SK-N-SH treated with all-trans-retinoic acid at 6 μM for 48 hours (cell line): Measurements from ENCODE around the gene RAD51B.

Experiments used
- ATAC-seq: fragments of 200-7000 bp; cut with Tn5 transposase; 3 replicates; pipeline ENCODE4 v1.9.1; 2020; ENCODE audit warnings: mild to moderate bottlenecking, moderate library complexity
- ARNTL ChIP-seq: fragments of 450-650 bp; formaldehyde crosslinking; IDR thresholded peaks from 2 replicates; pipeline ENCODE4 v1.5.0; 2020; ENCODE audit warnings: low read depth, mild to moderate bottlenecking, moderate library complexity, borderline replicate concordance
- BACH2 ChIP-seq: fragments of 250-450 bp; sonication (Bioruptor Pico); IDR thresholded peaks from 2 replicates; pipeline ENCODE4 v1.9.0; 2021; ENCODE audit warnings: mild to moderate bottlenecking, borderline replicate concordance
- CREB5 ChIP-seq: fragments of 250-450 bp; sonication (Bioruptor Pico); IDR thresholded peaks from 2 replicates; pipeline ENCODE4 v1.5.1; 2020; ENCODE audit warnings: low read depth, mild to moderate bottlenecking, moderate library complexity
- CSRNP3 ChIP-seq: fragments of 250-450 bp; sonication (Bioruptor Pico); IDR thresholded peaks from 2 replicates; pipeline ENCODE4 v1.5.1; 2021; ENCODE audit warnings: mild to moderate bottlenecking, moderate library complexity
- GLIS3 ChIP-seq: fragments of 250-450 bp; sonication (Bioruptor Pico); IDR thresholded peaks from 2 replicates; pipeline ENCODE4 v1.5.0; 2020; ENCODE audit warnings: mild to moderate bottlenecking, moderate library complexity
- ISL1 ChIP-seq: fragments of 250-450 bp; sonication (Bioruptor Pico); IDR thresholded peaks from 2 replicates; pipeline ENCODE4 v2.1.2; 2022; ENCODE audit warnings: mild to moderate bottlenecking, moderate library complexity
- OSR1 ChIP-seq: fragments of 250-450 bp; sonication (Bioruptor Pico); IDR thresholded peaks from 2 replicates; pipeline ENCODE4 v1.8.0; 2022; ENCODE audit warnings: moderate library complexity, mild to moderate bottlenecking, inconsistent platforms
- POU6F1 ChIP-seq: fragments of 250-450 bp; sonication (Bioruptor Pico); IDR thresholded peaks from 2 replicates; pipeline ENCODE4 v1.8.0; 2021; ENCODE audit warnings: low read depth, mild to moderate bottlenecking, moderate library complexity, borderline replicate concordance
- PPARA ChIP-seq: fragments of 250-450 bp; sonication (Bioruptor Pico); IDR thresholded peaks from 2 replicates; pipeline ENCODE4 v1.5.0; 2020; ENCODE audit warnings: mild to moderate bottlenecking, borderline replicate concordance
- RARB ChIP-seq: fragments of 250-450 bp; sonication (Bioruptor Pico); IDR thresholded peaks from 2 replicates; pipeline ENCODE4 v1.8.0; 2021; ENCODE audit warnings: mild to moderate bottlenecking, moderate library complexity
- SNAI2 ChIP-seq: fragments of 250-450 bp; sonication (Bioruptor Pico); IDR thresholded peaks from 2 replicates; pipeline ENCODE4 v1.5.0; 2020; ENCODE audit warnings: mild to moderate bottlenecking, moderate library complexity
- TCF4 ChIP-seq: fragments of 250-450 bp; sonication (Bioruptor Pico); IDR thresholded peaks from 2 replicates; pipeline ENCODE4 v1.8.0; 2021; ENCODE audit warnings: mild to moderate bottlenecking, moderate library complexity, borderline replicate concordance
- TOX ChIP-seq: fragments of 250-450 bp; sonication (Bioruptor Pico); IDR thresholded peaks from 2 replicates; pipeline ENCODE4 v1.8.0; 2021; ENCODE audit warnings: mild to moderate bottlenecking, moderate library complexity, borderline replicate concordance
- TSHZ2 ChIP-seq: fragments of 250-450 bp; sonication (Bioruptor Pico); IDR thresholded peaks from 2 replicates; pipeline ENCODE4 v1.5.0; 2020; ENCODE audit warnings: mild to moderate bottlenecking, moderate library complexity
- ZC3H10 ChIP-seq: fragments of 250-450 bp; sonication (Bioruptor Pico); IDR thresholded peaks from 2 replicates; pipeline ENCODE4 v1.5.1; 2021; ENCODE audit warnings: mild to moderate bottlenecking, moderate library complexity
- ZFP3 ChIP-seq: fragments of 250-450 bp; sonication (Bioruptor Pico); IDR thresholded peaks from 2 replicates; pipeline ENCODE4 v1.5.0; 2020; ENCODE audit warnings: mild to moderate bottlenecking, moderate library complexity
- ZFP30 ChIP-seq: fragments of 450-650 bp; formaldehyde crosslinking; IDR thresholded peaks from 2 replicates; pipeline ENCODE4 v1.5.0; 2022; ENCODE audit warnings: mild to moderate bottlenecking, moderate library complexity
- ZNF565 ChIP-seq: fragments of 450-650 bp; formaldehyde crosslinking; conservative IDR thresholded peaks from 2 replicates; pipeline ENCODE4 v1.5.0; 2020; ENCODE audit warnings: low read depth, mild to moderate bottlenecking, moderate library complexity
- ZNF70 ChIP-seq: fragments of 450-650 bp; formaldehyde crosslinking; IDR thresholded peaks from 2 replicates; pipeline ENCODE4 v1.5.0; 2020; ENCODE audit warnings: mild to moderate bottlenecking, moderate library complexity
- ZNF8 ChIP-seq: fragments of 450-650 bp; formaldehyde crosslinking; IDR thresholded peaks from 2 replicates; pipeline ENCODE4 v1.5.0; 2020; ENCODE audit warnings: mild to moderate bottlenecking, moderate library complexity
- TF ChIP-seq, protein P1 (sequence below): fragments of 250-450 bp; sonication (Bioruptor Pico); IDR thresholded peaks from 2 replicates; pipeline ENCODE4 v1.8.0; 2020; ENCODE audit warnings: mild to moderate bottlenecking, moderate library complexity, borderline replicate concordance

Gene RAD51B

DNA sequence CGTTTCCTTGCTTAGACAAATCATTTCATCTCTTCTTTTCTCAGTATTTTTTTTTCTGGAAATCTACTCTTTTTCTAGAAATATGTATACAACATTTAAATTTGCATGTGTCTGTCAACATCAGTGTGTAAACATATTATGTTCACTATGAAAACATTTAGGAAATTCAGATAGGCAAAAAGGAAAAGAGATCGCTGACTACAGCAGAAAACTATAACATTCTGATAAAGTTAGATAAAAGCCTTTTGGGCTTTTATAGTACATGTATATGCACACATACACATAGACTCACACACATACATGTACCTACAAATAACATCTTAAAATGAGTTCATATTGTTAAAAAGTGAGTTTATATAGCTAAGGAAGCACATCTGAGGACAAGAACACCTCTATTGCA is 142.1 kb downstream of the RAD51B start:
- TF ChIP-seq TCF4 (CRISPR knock-in tag) (no peak), OSR1 (CRISPR knock-in tag) (no peak), CREB5 (CRISPR knock-in tag) (no peak), ZFP30 (CRISPR knock-in tag) (no peak), PPARA (no peak), GLIS3 (no peak), ZC3H10 (CRISPR knock-in tag) (no peak), ZNF70 (CRISPR knock-in tag) (no peak), TSHZ2 (CRISPR knock-in tag) (no peak), ZNF8 (no peak), ARNTL (no peak), CSRNP3 (CRISPR knock-in tag) (no peak), BACH2 (CRISPR knock-in tag) (no peak), TOX (CRISPR knock-in tag) (no peak), RARB (CRISPR knock-in tag) (no peak), SNAI2 (CRISPR knock-in tag) (no peak)
- TF ChIP-seq, protein P1, sequence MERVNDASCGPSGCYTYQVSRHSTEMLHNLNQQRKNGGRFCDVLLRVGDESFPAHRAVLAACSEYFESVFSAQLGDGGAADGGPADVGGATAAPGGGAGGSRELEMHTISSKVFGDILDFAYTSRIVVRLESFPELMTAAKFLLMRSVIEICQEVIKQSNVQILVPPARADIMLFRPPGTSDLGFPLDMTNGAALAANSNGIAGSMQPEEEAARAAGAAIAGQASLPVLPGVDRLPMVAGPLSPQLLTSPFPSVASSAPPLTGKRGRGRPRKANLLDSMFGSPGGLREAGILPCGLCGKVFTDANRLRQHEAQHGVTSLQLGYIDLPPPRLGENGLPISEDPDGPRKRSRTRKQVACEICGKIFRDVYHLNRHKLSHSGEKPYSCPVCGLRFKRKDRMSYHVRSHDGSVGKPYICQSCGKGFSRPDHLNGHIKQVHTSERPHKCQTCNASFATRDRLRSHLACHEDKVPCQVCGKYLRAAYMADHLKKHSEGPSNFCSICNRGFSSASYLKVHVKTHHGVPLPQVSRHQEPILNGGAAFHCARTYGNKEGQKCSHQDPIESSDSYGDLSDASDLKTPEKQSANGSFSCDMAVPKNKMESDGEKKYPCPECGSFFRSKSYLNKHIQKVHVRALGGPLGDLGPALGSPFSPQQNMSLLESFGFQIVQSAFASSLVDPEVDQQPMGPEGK (CRISPR knock-in tag) = no peak
- ATAC-seq = no peak

- TF ChIP-seq BACH2 (CRISPR knock-in tag) (no peak), CSRNP3 (CRISPR knock-in tag) (no peak), SNAI2 (CRISPR knock-in tag) (no peak), ZNF565 (CRISPR knock-in tag) (no peak), RARB (CRISPR knock-in tag) (no peak), ZNF8 (no peak), POU6F1 (CRISPR knock-in tag) (no peak), TOX (CRISPR knock-in tag) (no peak), ZNF70 (CRISPR knock-in tag) (no peak), OSR1 (CRISPR knock-in tag) (no peak), ISL1 (CRISPR knock-in tag) (no peak), PPARA (no peak), GLIS3 (no peak), ZFP3 (CRISPR knock-in tag) (no peak)
- TF ChIP-seq, protein P1 (CRISPR knock-in tag) = no peak
- no peak for ATAC-seq
These were observed 142.7 kb downstream of the RAD51B start for GRCh38 chr14:67962215-67962644.
